ENCODE results near the gene ZNHIT6. TPM values are rescaled to one million over a fixed set of nuclear protein-coding genes. Genes with fewer than 3 reads are reported as not detected.

ZNHIT6 gene
- polyA plus RNA-seq, 1 donor (not counting 4 experiments of a cell fraction or from before 2014, with no cell fraction given): 20.9 TPM

DNA sequence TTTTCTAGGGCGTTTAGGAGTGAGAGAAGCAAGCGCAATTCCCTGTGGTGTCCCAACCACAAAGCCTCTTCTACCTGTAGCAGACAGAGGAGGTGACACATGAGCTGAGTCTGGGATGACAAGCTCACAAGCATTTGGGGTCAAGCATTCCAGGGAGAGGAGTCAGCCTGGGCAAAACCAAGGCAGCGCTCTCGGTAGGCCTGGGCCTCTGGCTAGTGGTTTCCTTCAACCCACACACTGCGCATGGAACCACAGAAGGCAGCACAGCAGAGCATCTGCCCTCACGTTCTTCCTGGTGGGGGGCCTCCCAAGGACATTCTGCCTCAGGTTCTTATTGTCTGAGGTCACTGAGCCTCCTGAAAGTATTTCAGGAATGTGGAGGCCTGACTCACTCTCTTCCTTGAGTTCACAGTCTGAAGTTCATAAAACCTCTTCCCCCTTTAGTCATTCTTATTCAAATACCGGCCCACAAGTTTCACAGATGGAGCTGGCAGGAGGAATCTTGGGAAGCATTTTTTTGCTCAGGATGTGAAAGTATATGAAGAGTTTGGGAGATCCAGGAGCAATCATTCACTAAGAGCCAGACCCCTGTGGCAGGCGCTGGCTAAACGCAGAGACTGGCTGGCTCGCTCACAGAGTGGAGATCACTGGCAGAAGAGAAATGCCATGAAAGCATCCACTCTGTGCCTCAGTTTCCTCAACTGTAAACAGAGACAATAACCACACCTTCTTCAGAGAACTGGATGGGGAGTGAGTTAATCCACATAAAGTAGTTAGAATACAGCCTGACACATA, 100.9 kb downstream of the ZNHIT6 start:
- TF ChIP-seq EZH2 (IDR thresholded peaks at IDR 0.05; ENCODE audit: low read length): no peak
- TF ChIP-seq CTCF (optimal IDR thresholded peaks at IDR 0.05 in 1 of 3, IDR thresholded peaks at IDR 0.05 in 1 of 3, conservative IDR thresholded peaks at IDR 0.05 in 1 of 3; ENCODE audit: extremely low read depth in 1 of 3, insufficient read depth in 2 of 3, low read length in 3 of 3): no peak
- DNase-seq (ENCODE audit: low read depth, low spot score) (peak; percentile 97), FAIRE-seq (peak; percentile 98)
- Histone ChIP-seq H3K27ac (ENCODE audit: control insufficient read depth, insufficient read depth, low read length) (peak overlapping the region; percentile 63), H2AFZ (ENCODE audit: control insufficient read depth, low read length) (no peak overlapping the region), H3K79me2 (ENCODE audit: control insufficient read depth, insufficient read depth, low read length) (no peaks in the 10 kb centered on the region), H4K20me1 (ENCODE audit: control insufficient read depth, extremely low read depth, insufficient read depth, low read length) (no peaks in the 10 kb centered on the region), H3K9ac (ENCODE audit: control insufficient read depth, extremely low read depth, insufficient read depth, low read length) (peak overlapping the region; percentile 39), H3K4me3 (ENCODE audit: control insufficient read depth in 2 of 3, extremely low read depth in 1 of 3, insufficient read depth in 2 of 3, low read depth in 1 of 3, low read length in 3 of 3) (peak overlapping the region in 1 of 3 experiments; percentile 23), H3K27me3 (ENCODE audit: control insufficient read depth, extremely low read depth, insufficient read depth, low read length) (no peaks in the 10 kb centered on the region), H3K4me1 (ENCODE audit: control insufficient read depth, extremely low read depth, insufficient read depth, low read length) (peaks cover 41% of the 10 kb centered on the region), H3K4me2 (ENCODE audit: control insufficient read depth, extremely low read depth, insufficient read depth, low read depth, low read length) (peak overlapping the region; percentile 65), H3K9me1 (ENCODE audit: control insufficient read depth, extremely low read depth, insufficient read depth, low read length) (no peaks in the 10 kb centered on the region), H3K9me3 (ENCODE audit: control insufficient read depth, low read depth, low read length) (no peaks in the 10 kb centered on the region), H3K36me3 (ENCODE audit: control insufficient read depth in 2 of 2, extremely low read depth in 1 of 2, insufficient read depth in 2 of 2, low read length in 2 of 2) (no peaks in the 10 kb centered on the region)
- dilution Hi-C loops (cut with MboI; ENCODE audit: extremely low pct_ligation_motif_present, low sequenced_read_pairs): no loop called here

DNA sequence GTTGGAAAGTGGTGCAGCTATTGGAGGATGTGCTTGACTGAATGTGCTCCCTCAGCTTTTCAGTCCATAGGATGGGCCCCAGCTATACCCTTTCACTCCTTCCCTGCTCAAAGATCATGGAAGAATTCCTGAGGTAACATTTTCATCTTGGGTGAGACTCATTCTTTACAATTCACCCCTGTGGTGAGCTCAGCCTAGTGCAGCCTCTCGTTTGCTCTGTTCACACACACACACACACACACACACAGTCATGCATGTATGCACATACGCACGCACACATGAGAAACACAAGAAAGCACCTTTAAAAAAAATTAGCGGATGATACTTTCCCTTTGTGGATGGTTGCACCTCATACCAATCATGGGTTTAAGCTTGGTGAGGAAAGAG, 101.8 kb downstream of the ZNHIT6 start:
- FAIRE-seq (no peak), DNase-seq (ENCODE audit: low read depth, low spot score) (peak; percentile 50)
- dilution Hi-C loops (cut with MboI; ENCODE audit: extremely low pct_ligation_motif_present, low sequenced_read_pairs): no loop called here
- H3K79me2 ChIP-seq (ENCODE audit: control insufficient read depth, insufficient read depth, low read length): no peaks in the 10 kb centered on the region
- no peaks in the 10 kb centered on the region for H3K9me1 ChIP-seq (ENCODE audit: control insufficient read depth, extremely low read depth, insufficient read depth, low read length)
- H3K36me3 ChIP-seq (ENCODE audit: control insufficient read depth in 2 of 2, extremely low read depth in 1 of 2, insufficient read depth in 2 of 2, low read length in 2 of 2): no peaks in the 10 kb centered on the region
- H3K9ac ChIP-seq (ENCODE audit: control insufficient read depth, extremely low read depth, insufficient read depth, low read length): no peak overlapping the region
- peak overlapping the region; percentile 65 for H3K4me2 ChIP-seq (ENCODE audit: control insufficient read depth, extremely low read depth, insufficient read depth, low read depth, low read length)
- no peak overlapping the region for H2AFZ ChIP-seq (ENCODE audit: control insufficient read depth, low read length)
- TF ChIP-seq EZH2 (IDR thresholded peaks at IDR 0.05; ENCODE audit: low read length): no peak
- no peak for TF ChIP-seq CTCF (optimal IDR thresholded peaks at IDR 0.05 in 1 of 3, IDR thresholded peaks at IDR 0.05 in 1 of 3, conservative IDR thresholded peaks at IDR 0.05 in 1 of 3; ENCODE audit: extremely low read depth in 1 of 3, insufficient read depth in 2 of 3, low read length in 3 of 3)
- H3K9me3 ChIP-seq (ENCODE audit: control insufficient read depth, low read depth, low read length): no peaks in the 10 kb centered on the region
- H4K20me1 ChIP-seq (ENCODE audit: control insufficient read depth, extremely low read depth, insufficient read depth, low read length): no peaks in the 10 kb centered on the region
- H3K4me3 ChIP-seq (ENCODE audit: control insufficient read depth in 2 of 3, extremely low read depth in 1 of 3, insufficient read depth in 2 of 3, low read depth in 1 of 3, low read length in 3 of 3): no peak overlapping the region
- H3K27ac ChIP-seq (ENCODE audit: control insufficient read depth, insufficient read depth, low read length): peak overlapping the region; percentile 63
- no peaks in the 10 kb centered on the region for H3K27me3 ChIP-seq (ENCODE audit: control insufficient read depth, extremely low read depth, insufficient read depth, low read length)
- peaks cover 32% of the 10 kb centered on the region for H3K4me1 ChIP-seq (ENCODE audit: control insufficient read depth, extremely low read depth, insufficient read depth, low read length)
